Adrenal gland (tissue), 12 donors: ENCODE data around the gene SLC35G3. TPM values are rescaled to one million over a fixed set of nuclear protein-coding genes. Genes with fewer than 3 reads are reported as not detected.
A peak's percentile ranks its signal among the peaks of the same experiment; 100 is the strongest.

ENCODE experiments used
- DNase-seq, 7 donors: peaks; one replicate each; pipeline ENCODE4 v3.0.0-alpha.2; 2019 to 2020
- H3K27ac ChIP-seq, 5 donors: fragments of 200-600 bp; sonication (generic) in 4 of 5; 1 replicate in 3 of 5; 2 replicates in 2 of 5; pipeline versions ENCODE4 v1.5.1 to v1.8.0; 2016 to 2020; ENCODE audit warnings: mild to moderate bottlenecking in 1 of 5
- H3K27me3 ChIP-seq: fragments of 200-600 bp; 2 replicates; pipeline ENCODE4 v1.8.0; 2021
- H3K36me3 ChIP-seq, 2 donors: fragments of 200-600 bp; replicated peaks in 1 of 2; 1 replicate in 1 of 2; 2 replicates in 1 of 2; pipeline versions ENCODE4 v1.5.1 to v1.8.0; 2018 to 2022
- H3K4me1 ChIP-seq, 2 donors: fragments of 200-600 bp; replicated peaks in 1 of 2; 1 replicate in 1 of 2; 2 replicates in 1 of 2; pipeline versions ENCODE4 v1.5.1 to v1.8.0; 2018 to 2021
- H3K4me3 ChIP-seq, 4 donors: fragments of 200-600 bp; sonication (generic) in 3 of 4; one replicate each; pipeline ENCODE4 v1.5.1; 2016 to 2018
- H3K9me3 ChIP-seq, 3 donors: fragments of 200-600 bp; sonication (generic) in 1 of 3; replicated peaks in 1 of 3; 1 replicate in 2 of 3; 2 replicates in 1 of 3; pipeline versions ENCODE4 v1.5.1 to v1.8.0; 2016 to 2021
- CTCF ChIP-seq, 6 experiments: fragments of 450-650 bp in 4 of 6; fragments of 200-600 bp in 2 of 6; sonication (generic) in 1 of 6; IDR thresholded peaks; 1 replicate in 5 of 6; 2 replicates in 1 of 6; pipeline versions ENCODE4 v1.5.1 to v1.8.0; 2016 to 2021; ENCODE audit warnings: antibody characterized with exemption in 6 of 6, mild to moderate bottlenecking in 2 of 6, moderate library complexity in 1 of 6
- POLR2A ChIP-seq, 2 donors: fragments of 450-650 bp; IDR thresholded peaks; one replicate each; pipeline ENCODE4 v1.6.1; 2017; ENCODE audit warnings: antibody characterized with exemption in 2 of 2, mild to moderate bottlenecking in 2 of 2, moderate library complexity in 1 of 2
- WGBS, 4 donors: extraction: QIAGEN DNeasy Blood & Tissue Kit in 2 of 4; methylation state at CpG; one replicate each; pipeline versions ENCODE4 v1.1.5 to v1.1.7; 2013 to 2017; 5-methylcytosine and 5-hydroxymethylcytosine counted together
- intact Hi-C, 2 donors: fragments of 100-400 bp; cut with DNase I; formaldehyde crosslinking; loops; one replicate each; pipeline versions ENCODE4 v1.14.1 to v1.15.0; 2022 to 2023
- polyA plus RNA-seq, 3 donors: library from polyadenylated mRNA; stranded (reverse); fragments of 200-250 nt in 2 of 3; fragments of 350-450 nt in 1 of 3; fragmentation: Illumina TruSeq in 1 of 3; extraction: RNeasy Lipid Tissue Mini Kit (QIAGEN cat#74804) in 1 of 3; gene quantifications; one replicate each; pipeline ENCODE4 v1.2.3, GENCODE V29; 2013 to 2014
- total RNA-seq, 9 donors: library from RNA; depleted of rRNA in 4 of 9; stranded (reverse); fragments of >200 nt in 4 of 9; fragments of 120-200 nt in 1 of 9; fragmentation: NEBNext Ultra II Directional in 1 of 9; extraction: Animal tissue kit (Norgen Biotek cat#: 25700) in 1 of 9; gene quantifications; one replicate each; pipeline versions ENCODE4 v1.1.0 to v1.2.4, GENCODE V29; 2013 to 2023
- donor health status: healthy with polysubstance abuse.
- donor health status: Bipolar disorder and iron deficiency.
- donor health status: DM: yes; HTN: yes; CAD: no.
- donor health status: DM: no; HTN: no; CAD: no.
- donor health status: DM: no; HTN: no; CAD: no.
- donor health status: DM: yes; HTN: yes; CAD: no.

The SLC35G3 gene
- total and polyA plus RNA-seq, 12 donors = not detected

GRCh38 chr17:35148144-35148543 is 46.0 kb downstream of the SLC35G3 start:
- peak in 4 of 7 donors; percentile 18 to 44 (median 34) for DNase-seq
- no peaks in the 10 kb centered on the region for H3K27me3 ChIP-seq
- no peak overlapping the region for H3K4me3 ChIP-seq
- WGBS, 4 donors = 36 to 48% (median 39%) methylated on average over 6 to 9 of the region's 9 CpGs
- intact Hi-C loops = no loop called here
- no peak overlapping the region for H3K27ac ChIP-seq
- no peaks in the 10 kb centered on the region for H3K36me3 ChIP-seq
- H3K4me1 ChIP-seq = no peaks in the 10 kb centered on the region
- no peaks in the 10 kb centered on the region for H3K9me3 ChIP-seq
- TF ChIP-seq CTCF (IDR thresholded peaks at IDR 0.05) (no peak), POLR2A (IDR thresholded peaks at IDR 0.05) (no peak)

- Histone ChIP-seq H3K36me3 (no peaks in the 10 kb centered on the region), H3K4me1 (no peaks in the 10 kb centered on the region), H3K27me3 (no peaks in the 10 kb centered on the region), H3K27ac (no peak within 1 kb of the TSS), H3K4me3 (no peak within 1 kb of the TSS), H3K9me3 (no peaks in the 10 kb centered on the region)
- no peak for DNase-seq
- WGBS, 4 donors = 67 to 82% (median 81%) methylated on average over 2 to 4 of the region's 4 CpGs
- no peak for TF ChIP-seq POLR2A (IDR thresholded peaks at IDR 0.05)
- TF ChIP-seq CTCF (IDR thresholded peaks at IDR 0.05) = no peak
- intact Hi-C loops = no loop called here
Measured at GRCh38 chr17:35147375-35147905, 46.8 kb downstream of the SLC35G3 start, which contains the start of gene UNC45B. Gene UNC45B, plus strand, starts transcription at chr17:35147817. Its CDS starts 447 bp downstream, at chr17:35148264.

DNA sequence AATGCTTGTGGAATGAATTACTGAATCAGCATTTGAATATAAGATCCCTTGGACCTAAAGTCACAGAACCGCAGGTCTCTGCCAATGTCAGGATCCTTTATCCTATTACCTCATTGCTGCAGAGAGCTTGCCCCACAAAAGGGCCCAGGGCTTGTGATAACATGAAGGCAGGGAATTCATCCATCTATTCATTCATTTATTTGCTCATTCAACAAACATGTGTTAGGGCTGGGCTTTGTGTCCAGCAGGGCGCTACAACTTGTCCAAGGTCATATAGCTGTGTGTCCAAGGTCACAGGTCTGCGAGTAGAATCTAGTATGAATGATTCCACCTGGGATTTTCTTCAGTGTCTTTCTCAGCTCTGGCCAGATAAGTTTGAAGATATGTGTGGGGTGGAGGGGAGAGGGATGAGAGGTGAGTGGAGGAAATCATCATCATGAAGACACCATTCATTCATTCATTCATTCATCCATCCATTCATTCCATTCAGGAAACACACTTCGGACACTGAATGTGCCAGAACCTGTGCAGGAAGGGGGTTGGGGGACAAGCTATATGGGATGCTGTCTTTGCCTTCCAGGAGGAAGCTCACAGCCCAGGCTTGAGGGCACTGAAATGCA is 47.9 kb downstream of the SLC35G3 start:
- Histone ChIP-seq H3K27me3 (no peaks in the 10 kb centered on the region), H3K27ac (no peak overlapping the region), H3K36me3 (no peaks in the 10 kb centered on the region), H3K4me1 (peaks cover 1 to 3% of the 10 kb centered on the region in 2 donors), H3K4me3 (no peak overlapping the region), H3K9me3 (no peaks in the 10 kb centered on the region)
- DNase-seq = no peak
- intact Hi-C loops = no loop called here
- WGBS, 4 donors = 45 to 56% (median 47%) methylated on average over 4 of the region's 4 CpGs
- TF ChIP-seq POLR2A (IDR thresholded peaks at IDR 0.05) (no peak), CTCF (IDR thresholded peaks at IDR 0.05) (no peak)

DNA sequence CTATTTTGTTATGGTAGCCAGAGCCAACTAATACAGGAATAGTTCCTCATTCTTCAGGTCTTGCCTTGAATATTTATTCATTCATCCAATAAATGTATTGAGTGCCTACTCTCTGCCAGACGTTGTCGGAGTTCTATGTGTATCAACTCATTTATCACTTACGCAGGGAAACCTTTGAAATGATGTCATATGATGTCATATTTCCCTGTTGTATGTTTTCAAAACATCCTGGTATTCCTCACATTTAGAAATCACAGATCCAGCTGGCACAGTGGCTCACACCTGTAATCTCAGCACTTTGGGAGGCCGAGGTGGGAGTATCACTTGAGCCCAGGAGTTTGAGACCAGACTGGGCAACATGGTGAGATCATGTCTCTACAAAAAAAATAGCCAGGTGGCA is 49.4 kb downstream of the SLC35G3 start:
- no peaks in the 10 kb centered on the region for H3K9me3 ChIP-seq
- no peaks in the 10 kb centered on the region for H3K36me3 ChIP-seq
- peaks cover 6 to 10% of the 10 kb centered on the region in 2 donors for H3K4me1 ChIP-seq
- H3K27ac ChIP-seq = no peak overlapping the region
- H3K27me3 ChIP-seq = no peaks in the 10 kb centered on the region
- no peak overlapping the region for H3K4me3 ChIP-seq
- WGBS, 4 donors = 81 to 87% (median 83%) methylated on average over 4 of the region's 4 CpGs
- TF ChIP-seq POLR2A (IDR thresholded peaks at IDR 0.05) = no peak
- TF ChIP-seq CTCF (IDR thresholded peaks at IDR 0.05) = no peak
- DNase-seq = no peak
- intact Hi-C loops = no loop called here

Other genes with a start within 250 kb of the SLC35G3 start
- gene CCT6B, start 232.9 kb downstream of the SLC35G3 start, total RNA-seq = 1 to 10 TPM; 2.1 to 6.5 (median 5.0) TPM
- gene CCT6B, start 232.9 kb downstream of the SLC35G3 start, polyA plus RNA-seq = 10 to 100 TPM in 1 of 3 donors, 1 to 10 TPM in 2; 2.5 to 14.3 (median 2.9) TPM
- 10 to 100 TPM in 6 of 9 donors, 1 to 10 TPM in 3; 5.9 to 16.9 (median 11.5) TPM for gene ZNF830, start 232.9 kb downstream of the SLC35G3 start, total RNA-seq
- gene ZNF830, start 232.9 kb downstream of the SLC35G3 start, polyA plus RNA-seq = 10 to 100 TPM in 1 of 3 donors, 1 to 10 TPM in 2; 6.1 to 13.4 (median 8.9) TPM
- gene LIG3, start 213.9 kb downstream of the SLC35G3 start, total RNA-seq = 10 to 100 TPM; 15.4 to 38.4 (median 29.1) TPM
- 10 to 100 TPM in 1 of 3 donors, 1 to 10 TPM in 2; 6.2 to 35.3 (median 7.9) TPM for gene LIG3, start 213.9 kb downstream of the SLC35G3 start, polyA plus RNA-seq
- gene RFFL, start 130.7 kb downstream of the SLC35G3 start, total RNA-seq = 10 to 100 TPM in 8 of 9 donors, 1 to 10 TPM in 1; 5.3 to 24.4 (median 20.8) TPM
- 10 to 100 TPM in 1 of 3 donors, 1 to 10 TPM in 2; 2.5 to 14.0 (median 3.2) TPM for gene RFFL, start 130.7 kb downstream of the SLC35G3 start, polyA plus RNA-seq
- 10 to 100 TPM in 4 of 9 donors, 1 to 10 TPM in 5; 3.3 to 14.3 (median 8.7) TPM for gene RAD51D, start 74.5 kb downstream of the SLC35G3 start, total RNA-seq
- gene RAD51D, start 74.5 kb downstream of the SLC35G3 start, polyA plus RNA-seq = 1 to 10 TPM; 3.5 to 5.3 (median 3.7) TPM
- gene FNDC8, start 72.8 kb downstream of the SLC35G3 start, total RNA-seq = not detected
- not detected for gene FNDC8, start 72.8 kb downstream of the SLC35G3 start, polyA plus RNA-seq
- 10 to 100 TPM in 8 of 9 donors, 1 to 10 TPM in 1; 9.7 to 18.7 (median 15.0) TPM for gene NLE1, start 52.1 kb downstream of the SLC35G3 start, total RNA-seq
- gene NLE1, start 52.1 kb downstream of the SLC35G3 start, polyA plus RNA-seq = 1 to 10 TPM; 5.0 to 7.1 (median 6.7) TPM
- gene UNC45B, start 46.6 kb downstream of the SLC35G3 start, total RNA-seq = under 1 TPM in 6 of 9 donors, not detected in 3; 0.10 to 0.27 (median 0.15) TPM
- under 1 TPM in 2 of 3 donors, not detected in 1; under 0.01 to 0.02 TPM for gene UNC45B, start 46.6 kb downstream of the SLC35G3 start, polyA plus RNA-seq
- gene SLFN5, start 48.7 kb upstream of the SLC35G3 start, total RNA-seq = 10 to 100 TPM in 8 of 9 donors, 1 to 10 TPM in 1; 3.2 to 57.8 (median 38.1) TPM
- gene SLFN5, start 48.7 kb upstream of the SLC35G3 start, polyA plus RNA-seq = 10 to 100 TPM in 1 of 3 donors, 1 to 10 TPM in 2; 4.3 to 16.5 (median 8.0) TPM
- 10 to 100 TPM in 8 of 9 donors, 1 to 10 TPM in 1; 6.4 to 37.3 (median 20.6) TPM for gene SLFN11, start 179.2 kb upstream of the SLC35G3 start, total RNA-seq
- gene SLFN11, start 179.2 kb upstream of the SLC35G3 start, polyA plus RNA-seq = 10 to 100 TPM in 2 of 3 donors, 1 to 10 TPM in 1; 8.0 to 10.9 (median 10.1) TPM
- gene SLFN12, start 238.1 kb upstream of the SLC35G3 start, total RNA-seq = 10 to 100 TPM in 8 of 9 donors, 1 to 10 TPM in 1; 5.1 to 17.1 (median 12.7) TPM
- gene SLFN12, start 238.1 kb upstream of the SLC35G3 start, polyA plus RNA-seq = 1 to 10 TPM; 5.5 to 9.7 (median 5.6) TPM